ENCODE measurements around the gene CELSR1.

Gene CELSR1

GRCh38 chr22:46580940-46581537 is 43.6 kb upstream of the CELSR1 start:
- Histone ChIP-seq H3K4me1 (ENCODE audit: control insufficient read depth, insufficient read depth, low read length) (peaks cover 11% of the 10 kb centered on the region), H3K27ac (ENCODE audit: low read length) (no peak overlapping the region), H3K27me3 (ENCODE audit: control insufficient read depth, insufficient read depth, low read length) (no peaks in the 10 kb centered on the region), H3K36me3 (ENCODE audit: control insufficient read depth, insufficient read depth, low read length) (no peaks in the 10 kb centered on the region), H3K4me3 (ENCODE audit: low read length) (no peak overlapping the region), H3K9me3 (ENCODE audit: control insufficient read depth, insufficient read depth, low read length) (no peaks in the 10 kb centered on the region)
- DNase-seq (ENCODE audit: low read depth, low spot score), result no peak
- WGBS (ENCODE audit: insufficient coverage, insufficient read length), result no CpG with 5 or more reads among the region's 13 CpGs

GRCh38 chr22:46579751-46580449 is 42.5 kb upstream of the CELSR1 start:
- H3K9me3 ChIP-seq (ENCODE audit: control insufficient read depth, insufficient read depth, low read length), result no peaks in the 10 kb centered on the region
- H3K4me3 ChIP-seq (ENCODE audit: low read length), result no peak overlapping the region
- H3K36me3 ChIP-seq (ENCODE audit: control insufficient read depth, insufficient read depth, low read length), result no peaks in the 10 kb centered on the region
- no peak overlapping the region for H3K27ac ChIP-seq (ENCODE audit: low read length)
- H3K27me3 ChIP-seq (ENCODE audit: control insufficient read depth, insufficient read depth, low read length), result no peaks in the 10 kb centered on the region
- DNase-seq (ENCODE audit: low read depth, low spot score), result no peak
- WGBS (ENCODE audit: insufficient coverage, insufficient read length), result no CpG with 5 or more reads among the region's 14 CpGs
- H3K4me1 ChIP-seq (ENCODE audit: control insufficient read depth, insufficient read depth, low read length), result peaks cover 13% of the 10 kb centered on the region

GRCh38 chr22:46578824-46579561 is 41.6 kb upstream of the CELSR1 start:
- no peaks in the 10 kb centered on the region for H3K36me3 ChIP-seq (ENCODE audit: control insufficient read depth, insufficient read depth, low read length)
- H3K9me3 ChIP-seq (ENCODE audit: control insufficient read depth, insufficient read depth, low read length), result no peaks in the 10 kb centered on the region
- WGBS (ENCODE audit: insufficient coverage, insufficient read length), result no CpG with 5 or more reads among the region's 15 CpGs
- H3K4me1 ChIP-seq (ENCODE audit: control insufficient read depth, insufficient read depth, low read length), result peaks cover 8% of the 10 kb centered on the region
- H3K27ac ChIP-seq (ENCODE audit: low read length), result no peak overlapping the region
- DNase-seq (ENCODE audit: low read depth, low spot score), result no peak
- no peak overlapping the region for H3K4me3 ChIP-seq (ENCODE audit: low read length)
- H3K27me3 ChIP-seq (ENCODE audit: control insufficient read depth, insufficient read depth, low read length), result no peaks in the 10 kb centered on the region

- no peak for DNase-seq (ENCODE audit: low read depth, low spot score)
- Histone ChIP-seq H3K4me3 (ENCODE audit: low read length) (no peak overlapping the region), H3K9me3 (ENCODE audit: control insufficient read depth, insufficient read depth, low read length) (no peaks in the 10 kb centered on the region), H3K4me1 (ENCODE audit: control insufficient read depth, insufficient read depth, low read length) (peaks cover 8% of the 10 kb centered on the region), H3K27ac (ENCODE audit: low read length) (no peak overlapping the region), H3K36me3 (ENCODE audit: control insufficient read depth, insufficient read depth, low read length) (no peaks in the 10 kb centered on the region), H3K27me3 (ENCODE audit: control insufficient read depth, insufficient read depth, low read length) (no peaks in the 10 kb centered on the region)
- no CpG with 5 or more reads among the region's 9 CpGs for WGBS (ENCODE audit: insufficient coverage, insufficient read length)
Measured at GRCh38 chr22:46578251-46578823, 40.9 kb upstream of the CELSR1 start.

- Histone ChIP-seq H3K27me3 (ENCODE audit: control insufficient read depth, insufficient read depth, low read length) (no peaks in the 10 kb centered on the region), H3K4me1 (ENCODE audit: control insufficient read depth, insufficient read depth, low read length) (peaks cover 8% of the 10 kb centered on the region), H3K27ac (ENCODE audit: low read length) (no peak overlapping the region), H3K4me3 (ENCODE audit: low read length) (peak overlapping the region; percentile 70; the same call in 1 of the 2 replicates), H3K9me3 (ENCODE audit: control insufficient read depth, insufficient read depth, low read length) (no peaks in the 10 kb centered on the region), H3K36me3 (ENCODE audit: control insufficient read depth, insufficient read depth, low read length) (no peaks in the 10 kb centered on the region)
- no peak for DNase-seq (ENCODE audit: low read depth, low spot score)
- WGBS (ENCODE audit: insufficient coverage, insufficient read length), result no CpG with 5 or more reads among the region's 65 CpGs
Measured at GRCh38 chr22:46577368-46578249, 40.2 kb upstream of the CELSR1 start.

GRCh38 chr22:46576556-46577367 is 39.3 kb upstream of the CELSR1 start:
- H3K9me3 ChIP-seq (ENCODE audit: control insufficient read depth, insufficient read depth, low read length), result no peaks in the 10 kb centered on the region
- no peaks in the 10 kb centered on the region for H3K36me3 ChIP-seq (ENCODE audit: control insufficient read depth, insufficient read depth, low read length)
- H3K27me3 ChIP-seq (ENCODE audit: control insufficient read depth, insufficient read depth, low read length), result no peaks in the 10 kb centered on the region
- H3K27ac ChIP-seq (ENCODE audit: low read length), result no peak overlapping the region
- H3K4me1 ChIP-seq (ENCODE audit: control insufficient read depth, insufficient read depth, low read length), result peaks cover 8% of the 10 kb centered on the region
- DNase-seq (ENCODE audit: low read depth, low spot score), result no peak
- WGBS (ENCODE audit: insufficient coverage, insufficient read length), result no CpG with 5 or more reads among the region's 142 CpGs
- H3K4me3 ChIP-seq (ENCODE audit: low read length), result peak overlapping the region; percentile 70

GRCh38 chr22:46575911-46576555 is 38.6 kb upstream of the CELSR1 start:
- H3K27ac ChIP-seq (ENCODE audit: low read length), result no peak overlapping the region
- no CpG with 5 or more reads among the region's 10 CpGs for WGBS (ENCODE audit: insufficient coverage, insufficient read length)
- H3K27me3 ChIP-seq (ENCODE audit: control insufficient read depth, insufficient read depth, low read length), result no peaks in the 10 kb centered on the region
- DNase-seq (ENCODE audit: low read depth, low spot score), result no peak
- H3K4me1 ChIP-seq (ENCODE audit: control insufficient read depth, insufficient read depth, low read length), result peaks cover 8% of the 10 kb centered on the region
- H3K36me3 ChIP-seq (ENCODE audit: control insufficient read depth, insufficient read depth, low read length), result no peaks in the 10 kb centered on the region
- peak overlapping the region; percentile 70 for H3K4me3 ChIP-seq (ENCODE audit: low read length)
- H3K9me3 ChIP-seq (ENCODE audit: control insufficient read depth, insufficient read depth, low read length), result no peaks in the 10 kb centered on the region

GRCh38 chr22:46574993-46575910 is 37.8 kb upstream of the CELSR1 start:
- DNase-seq (ENCODE audit: low read depth, low spot score), result no peak
- Histone ChIP-seq H3K36me3 (ENCODE audit: control insufficient read depth, insufficient read depth, low read length) (no peaks in the 10 kb centered on the region), H3K4me1 (ENCODE audit: control insufficient read depth, insufficient read depth, low read length) (peaks cover 8% of the 10 kb centered on the region)

More at GRCh38 chr22:46574993-46575910, 37.8 kb upstream of the CELSR1 start:
- Histone ChIP-seq H3K27me3 (ENCODE audit: control insufficient read depth, insufficient read depth, low read length) (no peaks in the 10 kb centered on the region), H3K27ac (ENCODE audit: low read length) (no peak overlapping the region), H3K9me3 (ENCODE audit: control insufficient read depth, insufficient read depth, low read length) (no peaks in the 10 kb centered on the region), H3K4me3 (ENCODE audit: low read length) (no peak overlapping the region)
- WGBS (ENCODE audit: insufficient coverage, insufficient read length), result no CpG with 5 or more reads among the region's 19 CpGs
